GM23338 (cell line): ENCODE data around the gene OCIAD2. TPM values are rescaled to one million over a fixed set of nuclear protein-coding genes. Genes with fewer than 3 reads are reported as not detected.

Experiments used
- ATAC-seq: fragments of 200-7000 bp; cut with Tn5 transposase; 3 replicates; pipeline ENCODE4 v1.9.1; 2020
- DNase-seq: peaks from one replicate; pipeline ENCODE4 v3.0.0-alpha.2; 2015; ENCODE audit warnings: low spot score
- H2AFZ ChIP-seq: fragments of 200-600 bp; sonication (generic); 2 replicates; pipeline ENCODE4 v1.8.0; 2016; ENCODE audit warnings: antibody characterized with exemption, mild to moderate bottlenecking, moderate library complexity
- H3F3A ChIP-seq: fragments of 200-600 bp; sonication (generic); replicated peaks from 2 replicates; pipeline ENCODE4 v1.8.0; 2017; ENCODE audit warnings: antibody characterized with exemption, mixed run types, low read depth
- H3K27ac ChIP-seq: fragments of 200-600 bp; sonication (generic); 2 replicates; pipeline ENCODE4 v1.6.1; 2016; ENCODE audit warnings: low read depth
- H3K27me3 ChIP-seq: fragments of 200-600 bp; sonication (generic); 2 replicates; pipeline ENCODE4 v1.8.0; 2016; ENCODE audit warnings: mild to moderate bottlenecking, mixed run types, moderate library complexity; ENCODE audit not compliant: insufficient read depth
- H3K36me3 ChIP-seq: fragments of 200-600 bp; sonication (generic); 2 replicates; pipeline ENCODE4 v1.8.0; 2016; ENCODE audit warnings: mild to moderate bottlenecking; ENCODE audit not compliant: insufficient read depth
- H3K4me1 ChIP-seq: fragments of 200-600 bp; sonication (generic); 2 replicates; pipeline ENCODE4 v1.8.0; 2016; ENCODE audit warnings: mild to moderate bottlenecking, moderate library complexity; ENCODE audit not compliant: insufficient read depth
- H3K4me2 ChIP-seq: fragments of 200-600 bp; sonication (generic); 2 replicates; pipeline ENCODE4 v1.7.1; 2017; ENCODE audit warnings: mixed run types
- H3K4me3 ChIP-seq: fragments of 200-600 bp; sonication (generic); 2 replicates; pipeline ENCODE4 v1.6.1; 2016; ENCODE audit warnings: mixed run types
- H3K79me2 ChIP-seq: fragments of 200-600 bp; sonication (generic); replicated peaks from 2 replicates; pipeline ENCODE4 v1.8.0; 2017; ENCODE audit warnings: mild to moderate bottlenecking; ENCODE audit not compliant: insufficient read depth
- H3K9me2 ChIP-seq: fragments of 200-600 bp; sonication (generic); 2 replicates; pipeline ENCODE4 v1.8.0; 2017; ENCODE audit not compliant: insufficient read depth
- H4K20me1 ChIP-seq: fragments of 200-600 bp; sonication (generic); replicated peaks from 2 replicates; pipeline ENCODE4 v1.8.0; 2017; ENCODE audit warnings: mild to moderate bottlenecking; ENCODE audit not compliant: insufficient read depth
- H3K27ac Mint-ChIP-seq: 2 replicates; pipeline ENCODE4 v1.8.0; 2020; ENCODE audit warnings: inconsistent platforms, mild to moderate bottlenecking, moderate library complexity, mixed read lengths
- H3K27me3 Mint-ChIP-seq: 3 replicates; pipeline ENCODE4 v1.8.0; 2022; ENCODE audit warnings: low read depth, mild to moderate bottlenecking, moderate library complexity, mixed read lengths, inconsistent platforms; ENCODE audit not compliant: insufficient read depth, poor library complexity
- H3K36me3 Mint-ChIP-seq: 3 replicates; pipeline ENCODE4 v1.8.0; 2021; ENCODE audit warnings: low read depth, mild to moderate bottlenecking, inconsistent platforms, moderate library complexity, mixed read lengths
- H3K4me1 Mint-ChIP-seq: 3 replicates; pipeline ENCODE4 v1.8.0; 2020; ENCODE audit warnings: mild to moderate bottlenecking, inconsistent platforms, mixed read lengths
- H3K4me3 Mint-ChIP-seq: 3 replicates; pipeline ENCODE4 v1.8.0; 2021; ENCODE audit warnings: moderate library complexity, mild to moderate bottlenecking, inconsistent platforms, mixed read lengths
- H3K9me3 Mint-ChIP-seq: 3 replicates; pipeline ENCODE4 v1.8.0; 2020; ENCODE audit warnings: moderate library complexity, mild to moderate bottlenecking, inconsistent platforms, mixed read lengths
- CREB1 ChIP-seq: fragments of 250-450 bp; sonication (Bioruptor Pico); IDR thresholded peaks from 2 replicates; pipeline ENCODE4 v1.5.0; 2020; ENCODE audit warnings: low read depth, mild to moderate bottlenecking, moderate library complexity
- EZH2 ChIP-seq: fragments of 200-600 bp; sonication (generic); IDR thresholded peaks from one replicate; pipeline ENCODE4 v1.8.0; 2017; ENCODE audit warnings: antibody characterized with exemption, mild to moderate bottlenecking, low read depth; ENCODE audit not compliant: unreplicated experiment
- EZH2phosphoT487 ChIP-seq: fragments of 200-600 bp; sonication (generic); IDR thresholded peaks from one replicate; pipeline ENCODE4 v1.8.1; 2018; ENCODE audit warnings: antibody characterized with exemption; ENCODE audit not compliant: unreplicated experiment
- JUNB ChIP-seq: IDR thresholded peaks from one replicate; pipeline ENCODE4 v1.6.1; 2016; ENCODE audit warnings: antibody characterized with exemption; ENCODE audit not compliant: unreplicated experiment
- NANOG ChIP-seq: IDR thresholded peaks from 2 replicates; pipeline ENCODE4 v1.6.1; 2016; ENCODE audit warnings: antibody characterized with exemption, borderline replicate concordance
- POLR2AphosphoS5 ChIP-seq: IDR thresholded peaks from 2 replicates; pipeline ENCODE4 v1.6.1; 2016; ENCODE audit warnings: antibody characterized with exemption, low read depth
- STAT1 ChIP-seq: IDR thresholded peaks from one replicate; pipeline ENCODE4 v1.6.1; 2016; ENCODE audit warnings: antibody characterized with exemption; ENCODE audit not compliant: unreplicated experiment
- ZNF114 ChIP-seq: fragments of 250-450 bp; sonication (Bioruptor Pico); IDR thresholded peaks from 2 replicates; pipeline ENCODE4 v1.5.0; 2020; ENCODE audit warnings: mild to moderate bottlenecking, moderate library complexity
- ZNF331 ChIP-seq: fragments of 250-450 bp; sonication (Bioruptor Pico); IDR thresholded peaks from 2 replicates; pipeline ENCODE4 v1.5.0; 2020; ENCODE audit warnings: low read depth, mild to moderate bottlenecking, moderate library complexity
- polyA plus RNA-seq: library from polyadenylated mRNA; unstranded; fragments of >200 nt; fragmentation: Nextera tagmentation; extraction: Ambion mirVana; gene quantifications from 2 replicates; pipeline ENCODE4 v1.2.1, GENCODE V29; 2016
- total RNA-seq: library from RNA; depleted of rRNA; stranded (reverse); fragments of >200 nt; shearing (Covaris generic); gene quantifications from 2 replicates; pipeline ENCODE4 v1.2.3, GENCODE V29; 2014
- TF ChIP-seq, protein P1 (sequence below): IDR thresholded peaks from one replicate; pipeline ENCODE4 v1.6.1; 2018; ENCODE audit warnings: antibody characterized with exemption; ENCODE audit not compliant: unreplicated experiment
- TF ChIP-seq, protein P2 (sequence below): fragments of 250-450 bp; sonication (Bioruptor Pico); IDR thresholded peaks from 2 replicates; pipeline ENCODE4 v1.5.0; 2020; ENCODE audit warnings: mild to moderate bottlenecking, moderate library complexity
- TF ChIP-seq, protein P3 (sequence below), 2 experiments: fragments of 200-600 bp in 1 of 2; sonication (generic) in 1 of 2; conservative IDR thresholded peaks; 2 replicates each; pipeline versions ENCODE4 v1.5.1 to v1.6.1; 2016 to 2017; ENCODE audit warnings: antibody characterized with exemption in 2 of 2, low read depth in 2 of 2, mild to moderate bottlenecking in 2 of 2, moderate library complexity in 1 of 2
- TF ChIP-seq, protein P4 (sequence below): IDR thresholded peaks from 2 replicates; pipeline ENCODE4 v1.6.1; 2016; ENCODE audit warnings: antibody characterized with exemption

Gene OCIAD2
- total and polyA plus RNA-seq, 2 experiments from 2014 or later = 36.8 to 317 TPM

DNA sequence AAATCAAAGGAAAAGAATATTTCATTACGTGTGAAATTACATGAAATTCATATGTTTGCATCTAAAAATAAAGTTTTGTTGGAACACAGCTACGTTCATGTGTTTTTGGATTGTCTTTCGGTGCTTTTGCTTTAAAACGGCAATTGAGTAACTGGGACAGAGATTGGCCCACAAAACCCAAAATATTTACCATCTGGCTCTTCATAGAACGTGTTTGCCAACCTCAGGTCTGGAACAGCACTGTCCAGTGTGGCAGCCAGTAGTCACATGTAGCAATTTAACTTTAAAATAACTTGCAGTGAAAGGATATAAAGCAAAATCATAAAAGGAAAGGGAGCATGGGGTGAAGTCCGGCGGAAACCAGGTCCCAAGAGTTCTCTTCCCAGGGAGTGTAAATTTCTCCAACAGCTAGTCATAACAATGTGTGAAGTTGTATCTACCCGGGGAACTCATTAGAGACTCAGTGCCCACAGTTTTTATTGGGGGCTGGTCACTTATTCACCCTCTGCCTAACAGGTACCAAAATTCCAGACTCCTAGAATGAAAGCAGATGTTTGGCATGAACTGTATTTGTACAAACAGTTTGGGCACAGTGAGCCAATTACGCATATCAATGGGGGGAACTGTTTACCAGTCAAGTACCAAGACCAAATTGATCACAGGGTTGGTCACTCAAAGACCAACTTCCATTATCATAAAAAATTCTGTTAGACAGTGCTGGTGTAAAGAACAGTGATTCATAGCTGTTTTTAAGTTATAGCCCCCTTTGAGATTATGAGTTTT, 65.3 kb downstream of the OCIAD2 start:
- Mint-ChIP-seq H3K27me3 (no peaks in the 10 kb centered on the region), H3K4me3 (no peak overlapping the region), H3K36me3 (peaks cover 87% of the 10 kb centered on the region), H3K4me1 (peaks cover 3% of the 10 kb centered on the region; the same call in 2 of the 3 replicates), H3K9me3 (no peaks in the 10 kb centered on the region), H3K27ac (peak overlapping the region; percentile 45; the same call in 1 of the 2 replicates)
- no peaks in the 10 kb centered on the region for H3K27me3 ChIP-seq
- no peak overlapping the region for H3K4me3 ChIP-seq
- no peaks in the 10 kb centered on the region for H3F3A ChIP-seq
- peaks cover 57% of the 10 kb centered on the region for H4K20me1 ChIP-seq
- no peaks in the 10 kb centered on the region for H3K9me2 ChIP-seq
- H3K4me1 ChIP-seq = no peaks in the 10 kb centered on the region
- ATAC-seq (no peak), DNase-seq (no peak)
- peaks cover 100% of the 10 kb centered on the region for H3K79me2 ChIP-seq
- no peak overlapping the region for H3K4me2 ChIP-seq
- no peak overlapping the region for H2AFZ ChIP-seq
- no peak for TF ChIP-seq POLR2AphosphoS5
- no peak for TF ChIP-seq JUNB
- no peak for TF ChIP-seq ZNF331 (CRISPR knock-in tag)
- TF ChIP-seq, protein P1, sequence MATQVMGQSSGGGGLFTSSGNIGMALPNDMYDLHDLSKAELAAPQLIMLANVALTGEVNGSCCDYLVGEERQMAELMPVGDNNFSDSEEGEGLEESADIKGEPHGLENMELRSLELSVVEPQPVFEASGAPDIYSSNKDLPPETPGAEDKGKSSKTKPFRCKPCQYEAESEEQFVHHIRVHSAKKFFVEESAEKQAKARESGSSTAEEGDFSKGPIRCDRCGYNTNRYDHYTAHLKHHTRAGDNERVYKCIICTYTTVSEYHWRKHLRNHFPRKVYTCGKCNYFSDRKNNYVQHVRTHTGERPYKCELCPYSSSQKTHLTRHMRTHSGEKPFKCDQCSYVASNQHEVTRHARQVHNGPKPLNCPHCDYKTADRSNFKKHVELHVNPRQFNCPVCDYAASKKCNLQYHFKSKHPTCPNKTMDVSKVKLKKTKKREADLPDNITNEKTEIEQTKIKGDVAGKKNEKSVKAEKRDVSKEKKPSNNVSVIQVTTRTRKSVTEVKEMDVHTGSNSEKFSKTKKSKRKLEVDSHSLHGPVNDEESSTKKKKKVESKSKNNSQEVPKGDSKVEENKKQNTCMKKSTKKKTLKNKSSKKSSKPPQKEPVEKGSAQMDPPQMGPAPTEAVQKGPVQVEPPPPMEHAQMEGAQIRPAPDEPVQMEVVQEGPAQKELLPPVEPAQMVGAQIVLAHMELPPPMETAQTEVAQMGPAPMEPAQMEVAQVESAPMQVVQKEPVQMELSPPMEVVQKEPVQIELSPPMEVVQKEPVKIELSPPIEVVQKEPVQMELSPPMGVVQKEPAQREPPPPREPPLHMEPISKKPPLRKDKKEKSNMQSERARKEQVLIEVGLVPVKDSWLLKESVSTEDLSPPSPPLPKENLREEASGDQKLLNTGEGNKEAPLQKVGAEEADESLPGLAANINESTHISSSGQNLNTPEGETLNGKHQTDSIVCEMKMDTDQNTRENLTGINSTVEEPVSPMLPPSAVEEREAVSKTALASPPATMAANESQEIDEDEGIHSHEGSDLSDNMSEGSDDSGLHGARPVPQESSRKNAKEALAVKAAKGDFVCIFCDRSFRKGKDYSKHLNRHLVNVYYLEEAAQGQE = no peak
- no peak for TF ChIP-seq NANOG
- TF ChIP-seq CREB1 (CRISPR knock-in tag) = no peak
- TF ChIP-seq, protein P2, sequence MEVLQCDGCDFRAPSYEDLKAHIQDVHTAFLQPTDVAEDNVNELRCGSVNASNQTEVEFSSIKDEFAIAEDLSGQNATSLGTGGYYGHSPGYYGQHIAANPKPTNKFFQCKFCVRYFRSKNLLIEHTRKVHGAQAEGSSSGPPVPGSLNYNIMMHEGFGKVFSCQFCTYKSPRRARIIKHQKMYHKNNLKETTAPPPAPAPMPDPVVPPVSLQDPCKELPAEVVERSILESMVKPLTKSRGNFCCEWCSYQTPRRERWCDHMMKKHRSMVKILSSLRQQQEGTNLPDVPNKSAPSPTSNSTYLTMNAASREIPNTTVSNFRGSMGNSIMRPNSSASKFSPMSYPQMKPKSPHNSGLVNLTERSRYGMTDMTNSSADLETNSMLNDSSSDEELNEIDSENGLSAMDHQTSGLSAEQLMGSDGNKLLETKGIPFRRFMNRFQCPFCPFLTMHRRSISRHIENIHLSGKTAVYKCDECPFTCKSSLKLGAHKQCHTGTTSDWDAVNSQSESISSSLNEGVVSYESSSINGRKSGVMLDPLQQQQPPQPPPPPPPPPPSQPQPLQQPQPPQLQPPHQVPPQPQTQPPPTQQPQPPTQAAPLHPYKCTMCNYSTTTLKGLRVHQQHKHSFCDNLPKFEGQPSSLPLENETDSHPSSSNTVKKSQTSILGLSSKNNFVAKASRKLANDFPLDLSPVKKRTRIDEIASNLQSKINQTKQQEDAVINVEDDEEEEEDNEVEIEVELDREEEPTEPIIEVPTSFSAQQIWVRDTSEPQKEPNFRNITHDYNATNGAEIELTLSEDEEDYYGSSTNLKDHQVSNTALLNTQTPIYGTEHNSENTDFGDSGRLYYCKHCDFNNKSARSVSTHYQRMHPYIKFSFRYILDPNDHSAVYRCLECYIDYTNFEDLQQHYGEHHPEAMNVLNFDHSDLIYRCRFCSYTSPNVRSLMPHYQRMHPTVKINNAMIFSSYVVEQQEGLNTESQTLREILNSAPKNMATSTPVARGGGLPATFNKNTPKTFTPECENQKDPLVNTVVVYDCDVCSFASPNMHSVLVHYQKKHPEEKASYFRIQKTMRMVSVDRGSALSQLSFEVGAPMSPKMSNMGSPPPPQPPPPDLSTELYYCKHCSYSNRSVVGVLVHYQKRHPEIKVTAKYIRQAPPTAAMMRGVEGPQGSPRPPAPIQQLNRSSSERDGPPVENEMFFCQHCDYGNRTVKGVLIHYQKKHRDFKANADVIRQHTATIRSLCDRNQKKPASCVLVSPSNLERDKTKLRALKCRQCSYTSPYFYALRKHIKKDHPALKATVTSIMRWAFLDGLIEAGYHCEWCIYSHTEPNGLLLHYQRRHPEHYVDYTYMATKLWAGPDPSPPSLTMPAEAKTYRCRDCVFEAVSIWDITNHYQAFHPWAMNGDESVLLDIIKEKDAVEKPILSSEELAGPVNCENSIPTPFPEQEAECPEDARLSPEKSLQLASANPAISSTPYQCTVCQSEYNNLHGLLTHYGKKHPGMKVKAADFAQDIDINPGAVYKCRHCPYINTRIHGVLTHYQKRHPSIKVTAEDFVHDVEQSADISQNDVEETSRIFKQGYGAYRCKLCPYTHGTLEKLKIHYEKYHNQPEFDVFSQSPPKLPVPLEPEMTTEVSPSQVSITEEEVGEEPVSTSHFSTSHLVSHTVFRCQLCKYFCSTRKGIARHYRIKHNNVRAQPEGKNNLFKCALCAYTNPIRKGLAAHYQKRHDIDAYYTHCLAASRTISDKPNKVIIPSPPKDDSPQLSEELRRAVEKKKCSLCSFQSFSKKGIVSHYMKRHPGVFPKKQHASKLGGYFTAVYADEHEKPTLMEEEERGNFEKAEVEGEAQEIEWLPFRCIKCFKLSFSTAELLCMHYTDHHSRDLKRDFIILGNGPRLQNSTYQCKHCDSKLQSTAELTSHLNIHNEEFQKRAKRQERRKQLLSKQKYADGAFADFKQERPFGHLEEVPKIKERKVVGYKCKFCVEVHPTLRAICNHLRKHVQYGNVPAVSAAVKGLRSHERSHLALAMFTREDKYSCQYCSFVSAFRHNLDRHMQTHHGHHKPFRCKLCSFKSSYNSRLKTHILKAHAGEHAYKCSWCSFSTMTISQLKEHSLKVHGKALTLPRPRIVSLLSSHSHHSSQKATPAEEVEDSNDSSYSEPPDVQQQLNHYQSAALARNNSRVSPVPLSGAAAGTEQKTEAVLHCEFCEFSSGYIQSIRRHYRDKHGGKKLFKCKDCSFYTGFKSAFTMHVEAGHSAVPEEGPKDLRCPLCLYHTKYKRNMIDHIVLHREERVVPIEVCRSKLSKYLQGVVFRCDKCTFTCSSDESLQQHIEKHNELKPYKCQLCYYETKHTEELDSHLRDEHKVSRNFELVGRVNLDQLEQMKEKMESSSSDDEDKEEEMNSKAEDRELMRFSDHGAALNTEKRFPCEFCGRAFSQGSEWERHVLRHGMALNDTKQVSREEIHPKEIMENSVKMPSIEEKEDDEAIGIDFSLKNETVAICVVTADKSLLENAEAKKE (CRISPR knock-in tag) = no peak
- TF ChIP-seq EZH2 = no peak
- TF ChIP-seq, protein P3, sequence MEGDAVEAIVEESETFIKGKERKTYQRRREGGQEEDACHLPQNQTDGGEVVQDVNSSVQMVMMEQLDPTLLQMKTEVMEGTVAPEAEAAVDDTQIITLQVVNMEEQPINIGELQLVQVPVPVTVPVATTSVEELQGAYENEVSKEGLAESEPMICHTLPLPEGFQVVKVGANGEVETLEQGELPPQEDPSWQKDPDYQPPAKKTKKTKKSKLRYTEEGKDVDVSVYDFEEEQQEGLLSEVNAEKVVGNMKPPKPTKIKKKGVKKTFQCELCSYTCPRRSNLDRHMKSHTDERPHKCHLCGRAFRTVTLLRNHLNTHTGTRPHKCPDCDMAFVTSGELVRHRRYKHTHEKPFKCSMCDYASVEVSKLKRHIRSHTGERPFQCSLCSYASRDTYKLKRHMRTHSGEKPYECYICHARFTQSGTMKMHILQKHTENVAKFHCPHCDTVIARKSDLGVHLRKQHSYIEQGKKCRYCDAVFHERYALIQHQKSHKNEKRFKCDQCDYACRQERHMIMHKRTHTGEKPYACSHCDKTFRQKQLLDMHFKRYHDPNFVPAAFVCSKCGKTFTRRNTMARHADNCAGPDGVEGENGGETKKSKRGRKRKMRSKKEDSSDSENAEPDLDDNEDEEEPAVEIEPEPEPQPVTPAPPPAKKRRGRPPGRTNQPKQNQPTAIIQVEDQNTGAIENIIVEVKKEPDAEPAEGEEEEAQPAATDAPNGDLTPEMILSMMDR (conservative IDR thresholded peaks at IDR 0.05; ENCODE audit: low read depth in 2 of 2) = no peak
- TF ChIP-seq STAT1 = no peak
- no peak for TF ChIP-seq EZH2phosphoT487
- TF ChIP-seq, protein P4, sequence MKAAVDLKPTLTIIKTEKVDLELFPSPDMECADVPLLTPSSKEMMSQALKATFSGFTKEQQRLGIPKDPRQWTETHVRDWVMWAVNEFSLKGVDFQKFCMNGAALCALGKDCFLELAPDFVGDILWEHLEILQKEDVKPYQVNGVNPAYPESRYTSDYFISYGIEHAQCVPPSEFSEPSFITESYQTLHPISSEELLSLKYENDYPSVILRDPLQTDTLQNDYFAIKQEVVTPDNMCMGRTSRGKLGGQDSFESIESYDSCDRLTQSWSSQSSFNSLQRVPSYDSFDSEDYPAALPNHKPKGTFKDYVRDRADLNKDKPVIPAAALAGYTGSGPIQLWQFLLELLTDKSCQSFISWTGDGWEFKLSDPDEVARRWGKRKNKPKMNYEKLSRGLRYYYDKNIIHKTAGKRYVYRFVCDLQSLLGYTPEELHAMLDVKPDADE = no peak
- no peak for TF ChIP-seq ZNF114 (CRISPR knock-in tag)
- H3K36me3 ChIP-seq = peaks cover 42% of the 10 kb centered on the region; the same call in 1 of the 2 replicates
- H3K27ac ChIP-seq = peak overlapping the region; percentile 29; the same call in 1 of the 2 replicates
